Superior temporal gyrus (tissue), 1 donor: ENCODE data around the gene ALG12.

ENCODE experiments used
- DNase-seq: peaks from one replicate; pipeline ENCODE4 v3.0.0-alpha.2; 2016; ENCODE audit errors: extremely low spot score

ALG12 gene

GRCh38 chr22:49929994-49930575, 11.8 kb upstream of the ALG12 start:
- DNase-seq: no peak

GRCh38 chr22:49929211-49929979, 11.2 kb upstream of the ALG12 start:
- DNase-seq: peak; percentile 40

- no peak for DNase-seq
These were observed 10.4 kb upstream of the ALG12 start for GRCh38 chr22:49928555-49929210.

GRCh38 chr22:49928185-49928495, 9.9 kb upstream of the ALG12 start:
- DNase-seq: no peak

GRCh38 chr22:49927483-49928184, 9.4 kb upstream of the ALG12 start:
- no peak for DNase-seq

- DNase-seq: no peak
These were observed 8.7 kb upstream of the ALG12 start for GRCh38 chr22:49926916-49927315.

- DNase-seq: no peak
These were observed 7.4 kb upstream of the ALG12 start for GRCh38 chr22:49925525-49926128.

GRCh38 chr22:49924113-49924833, 6.0 kb upstream of the ALG12 start:
- DNase-seq: no peak

- no peak for DNase-seq
These were observed 5.2 kb upstream of the ALG12 start for GRCh38 chr22:49923445-49923844.

- DNase-seq: no peak
These were observed 4.7 kb upstream of the ALG12 start for GRCh38 chr22:49922926-49923325.

- no peak for DNase-seq
These were observed 4.2 kb upstream of the ALG12 start for GRCh38 chr22:49922484-49922883.

GRCh38 chr22:49921508-49922278, 3.5 kb upstream of the ALG12 start:
- DNase-seq: no peak

GRCh38 chr22:49920859-49921258, 2.6 kb upstream of the ALG12 start:
- DNase-seq: no peak

GRCh38 chr22:49918911-49919881, 958 bp upstream of the ALG12 start:
- DNase-seq: no peak

GRCh38 chr22:49916831-49917230, 1.4 kb downstream of the ALG12 start:
- DNase-seq: no peak

GRCh38 chr22:49915610-49916009, 2.6 kb downstream of the ALG12 start:
- DNase-seq: no peak

GRCh38 chr22:49914256-49914655, 4.0 kb downstream of the ALG12 start:
- no peak for DNase-seq

GRCh38 chr22:49913446-49913845, 4.8 kb downstream of the ALG12 start:
- no peak for DNase-seq

GRCh38 chr22:49913026-49913425, 5.2 kb downstream of the ALG12 start:
- DNase-seq: no peak
